ENCODE results near the gene TMEM204.
A peak's percentile ranks its signal among the peaks of the same experiment; 100 is the strongest.

The TMEM204 gene

GRCh38 chr16:1543085-1543896 lies 9.8 kb downstream of the TMEM204 start:
- TF ChIP-seq CTCF (IDR thresholded peaks at IDR 0.05; ENCODE audit: control extremely low read depth, extremely low read depth, low read depth, missing control alignments), result peak; percentile 23
- CTCF ChIA-PET, result interaction anchor here (0.8 kb wide), 1 partner anchor 180 kb away, joined by 3 read pairs; no protein-coding TSS in a partner anchor
- POLR2A ChIA-PET, result no interaction called here
- DNase-seq (ENCODE audit: extremely low spot score), result peak; percentile 71

DNA sequence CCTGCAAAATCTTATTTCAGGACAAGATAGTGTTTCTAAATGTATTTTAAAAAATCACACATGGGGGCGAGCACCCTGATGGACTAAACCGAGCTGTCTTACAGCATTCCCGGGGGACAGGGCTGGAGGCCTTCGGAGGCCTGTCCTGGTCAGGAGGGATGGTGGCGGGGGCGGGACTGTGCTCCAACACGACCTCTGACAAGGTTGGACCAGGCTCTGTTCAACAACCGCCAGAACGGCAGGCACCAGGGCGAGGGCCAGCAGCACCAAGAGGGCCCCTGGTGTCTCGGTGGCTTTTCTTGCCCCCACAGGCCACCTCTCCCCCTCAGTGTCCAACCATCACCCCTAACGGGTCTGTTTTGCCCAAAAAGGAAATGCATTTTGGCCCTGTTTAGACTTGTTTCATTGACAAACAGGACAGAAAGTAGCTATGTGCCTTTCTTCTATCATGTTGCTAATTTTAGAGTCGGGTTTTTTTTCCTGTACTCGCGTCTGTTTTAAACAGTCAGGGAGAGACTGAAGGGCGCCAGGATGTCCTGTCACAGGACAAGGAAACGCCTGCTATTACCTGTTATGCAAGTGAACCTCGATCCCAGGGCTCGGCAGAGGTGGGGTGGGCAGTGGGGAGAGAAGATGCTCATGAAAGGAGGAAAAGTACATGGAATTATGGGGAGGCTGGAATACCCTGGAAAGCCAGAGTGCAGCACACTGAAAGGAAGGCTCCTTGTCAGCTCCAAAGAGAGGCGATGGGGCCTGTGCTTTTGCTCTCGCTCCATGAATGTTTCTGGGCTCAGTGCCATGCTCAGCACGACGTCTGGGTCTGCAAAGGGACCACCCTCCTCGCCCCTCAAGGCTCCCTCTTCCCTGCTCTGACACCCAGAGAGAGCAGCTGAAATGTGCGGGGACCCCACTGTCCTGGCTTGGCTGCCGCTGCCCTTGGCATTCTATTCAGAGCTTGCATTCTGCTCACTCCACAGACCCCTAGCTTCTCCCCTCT lies 11.9 kb downstream of the TMEM204 start:
- ChIA-PET CTCF (interaction anchor here (1.1 kb wide), 1 partner anchor 10 kb away, joined by 3 read pairs; no protein-coding TSS in a partner anchor), POLR2A (no interaction called here)
- no peak for DNase-seq (ENCODE audit: extremely low spot score)
- TF ChIP-seq CTCF (IDR thresholded peaks at IDR 0.05; ENCODE audit: control extremely low read depth, extremely low read depth, low read depth, missing control alignments), result no peak

GRCh38 chr16:1546430-1546829 lies 13.0 kb downstream of the TMEM204 start:
- CTCF ChIA-PET, result interaction anchor here (0.7 to 1.1 kb wide), 2 partner anchors 11 to 27 kb away, joined by 3 read pairs; no protein-coding TSS in a partner anchor
- DNase-seq (ENCODE audit: extremely low spot score), result no peak

DNA sequence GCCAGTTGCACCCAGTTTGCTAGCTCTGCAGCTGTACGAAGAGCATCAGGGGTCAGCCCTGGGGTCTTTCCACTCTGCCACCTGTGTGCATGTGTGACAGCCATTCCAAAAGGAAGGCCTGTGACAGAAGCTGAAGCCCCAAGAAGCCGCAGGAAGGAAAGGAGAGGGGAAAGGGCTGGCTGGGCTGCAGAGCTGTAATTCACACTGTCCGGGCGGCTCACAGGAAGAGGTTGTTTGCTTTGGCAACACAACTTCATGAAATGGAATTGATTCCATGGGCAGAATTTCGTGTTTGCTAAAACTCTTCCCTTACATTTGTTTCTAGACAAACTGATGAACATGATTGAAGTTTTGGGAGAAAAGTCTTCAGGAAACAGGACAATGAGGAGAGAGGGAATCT lies 14.8 kb downstream of the TMEM204 start:
- ChIA-PET CTCF (interaction anchor here (0.8 kb wide), 1 partner anchor 119 kb away, joined by 3 read pairs; no protein-coding TSS in a partner anchor), POLR2A (no interaction called here)
- TF ChIP-seq CTCF (IDR thresholded peaks at IDR 0.05; ENCODE audit: control extremely low read depth, extremely low read depth, low read depth, missing control alignments), result no peak
- DNase-seq (ENCODE audit: extremely low spot score), result no peak

More at GRCh38 chr16:1546430-1546829, 13.0 kb downstream of the TMEM204 start:
- no peak for TF ChIP-seq CTCF (IDR thresholded peaks at IDR 0.05; ENCODE audit: control extremely low read depth, extremely low read depth, low read depth, missing control alignments)
- POLR2A ChIA-PET, result no interaction called here

DNA sequence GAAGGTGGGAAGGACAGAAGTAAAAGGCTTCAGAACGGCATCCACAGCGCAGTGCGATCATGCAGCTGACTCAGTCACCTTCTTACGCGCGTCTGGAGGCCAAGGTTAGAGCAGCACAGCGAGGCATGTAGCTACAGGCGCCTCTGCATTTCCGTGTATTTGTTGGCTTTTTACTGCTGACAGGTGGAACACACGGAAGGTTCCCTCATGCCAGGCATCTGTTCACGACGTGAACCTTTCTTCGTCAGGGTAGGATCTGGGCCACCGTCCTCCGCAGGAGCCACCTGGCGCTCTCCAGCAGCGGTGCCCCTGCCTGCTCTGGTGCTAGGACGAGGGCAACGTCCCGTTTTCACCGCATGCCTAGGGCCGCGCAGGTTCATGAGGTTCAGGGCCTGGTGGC lies 15.3 kb downstream of the TMEM204 start:
- no peak for TF ChIP-seq CTCF (IDR thresholded peaks at IDR 0.05; ENCODE audit: control extremely low read depth, extremely low read depth, low read depth, missing control alignments)
- CTCF ChIA-PET, result no interaction called here
- POLR2A ChIA-PET, result no interaction called here
- DNase-seq (ENCODE audit: extremely low spot score), result no peak

DNA sequence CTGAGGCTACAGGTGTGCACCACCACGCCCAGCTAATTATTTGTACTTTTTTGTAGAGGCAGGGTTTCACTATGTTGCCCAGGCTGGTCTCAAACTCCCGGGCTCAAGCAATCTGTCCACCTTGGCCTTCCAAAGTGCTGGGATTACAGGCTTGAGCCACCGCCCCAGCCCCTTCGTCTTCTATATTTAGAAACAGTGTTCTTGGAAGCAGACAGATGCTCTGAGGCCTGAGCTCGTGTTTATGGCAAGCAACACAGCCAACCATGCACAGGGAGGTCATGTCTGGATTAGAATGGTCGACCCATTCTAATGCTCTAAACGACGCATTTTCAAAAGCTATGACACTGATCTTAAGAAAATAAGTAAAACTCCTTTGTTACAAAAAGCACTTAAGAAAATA lies 16.6 kb downstream of the TMEM204 start:
- TF ChIP-seq CTCF (IDR thresholded peaks at IDR 0.05; ENCODE audit: control extremely low read depth, extremely low read depth, low read depth, missing control alignments), result no peak
- POLR2A ChIA-PET, result no interaction called here
- CTCF ChIA-PET, result no interaction called here
- DNase-seq (ENCODE audit: extremely low spot score), result no peak
